Measurements from ENCODE around the gene YEATS4.

The YEATS4 gene

DNA sequence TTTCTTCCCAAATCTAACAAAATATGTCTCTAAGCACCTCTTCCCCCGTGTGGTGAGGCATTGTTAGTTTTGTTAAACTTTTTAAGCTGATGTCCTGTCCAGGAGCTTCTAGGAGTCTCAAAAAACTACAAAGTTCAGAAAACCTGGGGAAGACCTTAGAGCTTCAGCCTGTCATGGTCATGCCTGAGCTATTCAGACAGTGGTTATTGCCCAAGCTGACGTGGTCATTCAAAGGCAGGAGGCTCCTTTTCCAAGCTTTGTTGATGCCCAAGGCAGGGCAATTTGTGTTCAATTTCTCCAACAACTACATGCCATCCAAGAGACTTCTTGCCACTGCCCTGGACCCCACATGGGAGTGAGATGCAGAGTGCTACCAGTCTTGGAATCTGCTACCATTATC lies 17.1 kb upstream of the YEATS4 start:
- no peak for DNase-seq (ENCODE audit: low read depth in 2 of 2)

DNA sequence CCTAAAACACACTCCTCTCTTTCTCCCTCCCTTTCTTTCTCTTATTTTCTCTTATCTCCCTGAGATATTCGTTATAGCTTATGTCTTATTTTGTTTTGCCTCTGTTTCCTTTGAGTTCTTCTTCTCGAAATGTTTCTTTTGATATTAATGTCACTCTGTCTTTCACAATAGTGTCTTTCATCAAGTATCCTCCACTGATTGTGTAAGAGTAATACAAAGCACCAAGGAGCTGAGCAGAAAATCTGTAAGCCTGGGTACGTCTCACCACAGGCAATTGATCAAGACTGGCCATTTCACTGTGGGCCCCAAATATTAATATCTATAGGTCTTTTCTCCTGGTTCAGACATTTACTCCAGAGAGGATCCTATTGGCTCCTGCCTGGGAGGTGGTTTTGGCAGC lies 16.2 kb upstream of the YEATS4 start:
- no peak for DNase-seq (ENCODE audit: low read depth in 2 of 2)

DNA sequence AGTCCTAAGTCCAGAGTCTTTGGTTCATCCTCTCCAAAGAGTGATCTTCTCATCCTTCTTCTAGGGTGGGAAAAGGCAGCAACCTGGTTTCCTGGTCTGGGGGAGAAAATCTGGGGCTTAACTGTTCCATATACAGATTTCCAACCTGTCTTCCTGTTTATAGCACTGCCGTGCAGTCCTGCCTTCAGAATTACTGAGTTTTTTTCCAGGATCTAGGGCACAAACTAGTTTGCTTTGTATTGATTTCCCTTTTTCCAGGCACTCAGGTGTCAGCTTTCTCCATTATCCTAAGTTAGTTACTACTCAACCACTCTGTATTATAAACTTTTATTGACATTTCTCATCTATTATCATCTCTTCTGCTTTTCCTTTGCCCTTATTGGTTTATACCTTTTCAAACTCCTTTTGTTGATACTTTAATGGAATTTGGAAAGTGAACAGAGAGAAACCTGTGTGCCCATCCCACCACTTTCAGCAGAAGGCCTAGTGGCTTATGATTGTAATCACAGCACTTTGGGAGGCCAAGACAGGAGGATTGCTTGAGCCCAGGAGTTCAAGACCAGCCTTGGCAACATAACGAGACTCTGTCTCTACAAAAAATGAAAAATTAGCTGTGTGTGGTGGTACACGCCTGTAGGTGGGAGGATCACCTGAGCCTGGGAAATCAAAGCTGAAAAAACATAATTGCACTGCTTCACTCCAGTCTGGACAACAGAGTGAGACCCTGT lies 15.5 kb upstream of the YEATS4 start:
- no peak for DNase-seq (ENCODE audit: low read depth in 2 of 2)

DNA sequence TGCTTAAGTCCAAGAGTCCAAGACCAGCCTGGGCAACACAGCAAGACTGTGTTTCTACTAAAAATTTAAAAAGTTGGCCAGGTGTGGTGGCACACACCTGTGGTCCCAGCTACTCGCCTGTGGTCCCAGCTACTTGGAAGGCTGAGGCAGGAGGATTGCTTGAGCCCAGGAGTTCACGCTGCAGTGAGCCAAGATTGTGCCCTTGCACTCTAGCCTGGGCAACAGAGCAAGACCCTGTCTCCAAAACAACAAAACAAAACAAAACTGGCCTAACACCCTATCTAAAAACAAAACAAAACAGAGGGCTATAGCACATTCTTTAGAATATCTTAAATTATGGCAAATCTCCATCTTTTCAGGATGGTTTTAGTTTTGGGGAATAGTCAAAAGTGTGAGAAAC lies 14.5 kb upstream of the YEATS4 start:
- DNase-seq (ENCODE audit: low read depth in 2 of 2): no peak

DNA sequence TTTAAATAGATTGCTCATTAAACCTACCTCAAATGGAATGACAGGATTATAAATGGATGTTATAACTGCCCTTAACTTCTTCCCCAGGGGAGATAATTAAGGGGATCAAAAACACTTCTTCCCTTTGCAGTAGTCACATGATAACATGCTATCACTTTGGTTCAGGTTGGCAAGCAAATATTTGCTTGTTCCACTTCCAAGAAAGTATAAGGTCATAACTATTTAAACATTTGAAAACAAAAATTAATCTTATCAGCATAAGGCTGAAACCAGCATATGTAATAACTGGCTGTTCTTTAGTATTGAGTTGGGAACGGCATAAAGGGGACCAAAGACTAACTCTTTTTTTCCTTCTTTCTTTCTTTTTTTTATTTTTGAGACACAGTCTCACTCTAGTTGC lies 13.8 kb upstream of the YEATS4 start:
- no peak for DNase-seq (ENCODE audit: low read depth in 2 of 2)

DNA sequence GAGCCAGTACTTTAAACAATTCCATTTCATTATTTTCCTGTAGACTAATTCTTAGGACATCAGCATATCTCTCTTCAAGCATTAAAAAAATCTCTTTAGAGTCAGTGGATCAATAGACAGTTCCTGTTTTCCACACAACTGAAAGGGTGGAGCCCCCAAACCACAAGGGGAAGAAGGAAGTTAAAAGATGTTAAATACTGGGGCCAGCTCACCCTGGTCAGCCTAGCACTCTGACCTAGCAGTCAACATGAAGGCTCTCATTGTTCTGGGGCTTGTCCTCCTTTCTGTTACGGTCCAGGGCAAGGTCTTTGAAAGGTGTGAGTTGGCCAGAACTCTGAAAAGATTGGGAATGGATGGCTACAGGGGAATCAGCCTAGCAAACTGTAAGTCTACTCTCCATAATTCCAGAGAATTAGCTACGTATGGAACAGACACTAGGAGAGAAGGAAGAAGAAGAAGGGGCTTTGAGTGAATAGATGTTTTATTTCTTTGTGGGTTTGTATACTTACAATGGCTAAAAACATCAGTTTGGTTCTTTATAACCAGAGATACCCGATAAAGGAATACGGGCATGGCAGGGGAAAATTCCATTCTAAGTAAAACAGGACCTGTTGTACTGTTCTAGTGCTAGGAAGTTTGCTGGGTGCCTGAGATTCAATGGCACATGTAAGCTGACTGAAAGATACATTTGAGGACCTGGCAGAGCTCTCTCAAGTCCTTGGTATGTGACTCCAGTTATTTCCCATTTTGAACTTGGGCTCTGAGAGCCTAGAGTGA lies 11.2 kb upstream of the YEATS4 start, which contains the start of gene LYZ:
LYZ (plus strand) TSS at position 220 of the 777 bp plus-strand sequence; CDS start at position 248, 28 bp downstream.
- DNase-seq (ENCODE audit: low read depth in 2 of 2): no peak

DNA sequence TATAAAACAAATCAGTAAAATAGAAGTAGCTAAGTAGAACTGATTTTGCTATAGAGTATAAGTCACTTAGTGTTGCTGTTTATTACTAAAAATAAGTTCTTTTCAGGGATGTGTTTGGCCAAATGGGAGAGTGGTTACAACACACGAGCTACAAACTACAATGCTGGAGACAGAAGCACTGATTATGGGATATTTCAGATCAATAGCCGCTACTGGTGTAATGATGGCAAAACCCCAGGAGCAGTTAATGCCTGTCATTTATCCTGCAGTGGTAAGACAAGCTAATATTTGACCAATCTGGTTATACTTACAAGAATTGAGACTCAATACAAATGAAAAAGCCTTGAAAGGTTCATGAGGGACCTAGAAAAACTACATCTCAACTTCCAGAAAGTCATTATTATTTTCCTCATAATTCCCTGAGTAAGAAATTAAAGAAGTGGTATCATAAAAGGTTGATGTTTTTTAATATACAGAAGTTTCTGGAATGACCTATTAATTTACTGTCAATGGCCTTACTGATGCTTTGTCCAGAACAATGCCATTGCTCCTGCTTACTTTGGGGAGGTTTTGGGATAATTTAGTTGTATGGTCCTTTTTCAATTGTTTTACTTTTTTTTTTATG lies 9.4 kb upstream of the YEATS4 start:
- DNase-seq (ENCODE audit: low read depth in 2 of 2): no peak

DNA sequence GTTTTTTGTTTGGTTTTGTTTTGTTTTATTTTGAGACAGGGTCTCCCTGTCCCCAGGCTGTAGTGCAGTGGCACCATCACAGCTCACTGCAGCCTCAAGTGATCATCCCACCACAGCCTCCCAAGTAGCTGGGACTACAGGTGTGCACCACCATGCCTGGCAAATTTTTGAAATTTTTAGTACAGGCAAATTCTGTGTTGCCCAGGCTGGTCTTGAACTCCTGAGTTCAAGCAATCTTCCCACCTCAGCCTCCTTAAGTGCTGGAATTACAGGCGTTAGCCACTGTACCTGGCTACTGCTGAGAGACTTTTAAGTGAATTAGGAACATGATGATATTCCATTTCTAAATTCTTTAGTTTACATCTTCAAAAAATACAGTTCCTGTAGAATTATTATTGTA lies 8.8 kb upstream of the YEATS4 start:
- no peak for DNase-seq (ENCODE audit: low read depth in 2 of 2)

DNA sequence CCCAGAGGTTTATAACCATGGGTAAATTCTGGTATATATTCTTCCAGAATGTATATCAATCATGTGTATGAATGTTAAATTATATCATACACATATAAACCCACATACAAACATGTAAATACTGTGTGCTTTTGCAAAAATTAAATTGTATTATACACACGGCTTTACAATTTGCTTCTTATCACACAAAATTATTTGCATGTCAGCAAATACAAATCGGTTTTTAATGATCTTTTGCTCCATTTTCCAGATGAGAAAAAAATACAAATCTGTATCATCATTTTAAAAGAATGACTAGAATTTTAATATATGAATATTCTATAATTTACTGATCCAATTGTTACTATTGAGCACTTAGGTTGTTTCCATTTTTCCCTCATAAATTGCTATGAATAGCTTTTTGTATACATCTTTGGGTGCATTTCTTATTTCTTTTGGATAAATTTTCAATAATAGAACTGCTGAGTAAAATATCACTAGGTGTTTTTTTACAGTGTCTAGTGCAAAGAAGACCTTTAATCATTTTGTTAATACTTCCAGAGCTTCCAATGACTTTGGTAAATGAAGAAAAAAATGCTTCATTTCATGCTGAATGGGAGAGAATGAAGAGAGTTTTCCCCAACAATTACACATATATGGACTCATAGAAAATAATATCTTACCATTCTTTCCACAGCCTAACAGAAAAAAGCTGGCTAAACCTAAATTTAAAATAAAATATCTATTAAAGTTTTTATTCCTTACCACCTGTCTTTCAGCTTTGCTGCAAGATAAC lies 7.9 kb upstream of the YEATS4 start:
- DNase-seq (ENCODE audit: low read depth in 2 of 2): no peak

DNA sequence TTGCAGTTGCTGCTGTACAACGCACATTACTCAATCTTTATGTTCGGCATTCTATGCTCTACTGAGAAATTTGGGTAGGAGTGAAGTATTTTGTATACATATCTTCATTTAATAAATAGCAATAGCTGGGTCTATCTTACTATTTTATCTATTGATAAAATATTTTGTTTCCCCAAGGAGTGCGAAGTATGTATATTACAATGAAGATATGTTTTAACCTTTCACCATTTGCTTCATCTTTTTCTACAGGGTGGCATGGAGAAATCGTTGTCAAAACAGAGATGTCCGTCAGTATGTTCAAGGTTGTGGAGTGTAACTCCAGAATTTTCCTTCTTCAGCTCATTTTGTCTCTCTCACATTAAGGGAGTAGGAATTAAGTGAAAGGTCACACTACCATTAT lies 6.6 kb upstream of the YEATS4 start:
- DNase-seq (ENCODE audit: low read depth in 2 of 2): no peak

DNA sequence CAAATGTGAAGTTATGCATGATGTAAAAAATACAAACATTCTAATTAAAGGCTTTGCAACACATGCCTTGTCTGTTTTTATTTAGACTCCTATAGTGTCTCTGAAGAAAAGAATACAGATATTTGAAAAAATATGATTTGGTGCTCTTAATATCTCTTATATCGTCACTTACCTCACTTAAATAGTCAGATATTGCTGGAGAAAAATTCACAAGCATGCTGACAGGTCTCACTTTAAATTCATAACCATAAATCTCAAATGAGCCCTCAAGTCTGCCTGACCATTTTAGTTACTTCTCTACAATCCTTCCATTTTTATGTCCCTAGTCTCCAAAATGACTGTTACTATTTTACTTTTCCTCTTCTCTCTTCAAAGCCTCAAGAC lies 5.4 kb upstream of the YEATS4 start:
- DNase-seq (ENCODE audit: low read depth in 2 of 2): no peak

DNA sequence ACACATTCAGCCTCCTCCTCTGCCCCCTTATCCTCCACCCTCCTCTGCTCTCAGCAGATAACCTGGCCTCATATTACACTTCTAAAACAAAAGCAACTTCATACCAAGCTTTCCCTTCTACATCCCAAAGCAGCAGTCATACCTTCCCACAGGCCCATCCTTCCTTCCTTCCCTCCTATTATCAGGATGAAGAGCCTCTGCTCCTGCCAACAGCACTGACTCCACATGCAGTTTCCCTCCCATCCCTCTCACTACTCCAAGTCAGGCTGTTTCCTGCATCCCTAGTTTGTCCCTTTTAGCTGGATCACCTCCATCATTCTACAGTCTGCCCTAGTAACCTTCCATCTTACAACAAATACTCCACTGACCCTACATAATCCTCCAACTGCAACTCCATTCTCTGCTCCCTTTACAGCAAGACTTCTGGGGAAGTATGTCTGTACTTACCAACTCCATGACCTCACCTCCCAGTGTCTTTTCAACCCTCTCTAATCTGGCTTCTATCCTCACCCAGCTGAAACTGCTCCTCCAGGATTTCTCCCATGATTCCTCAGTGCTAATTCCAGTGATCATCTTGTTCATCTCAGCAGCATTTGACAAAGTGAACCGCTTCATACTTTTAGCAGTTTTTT lies 4.9 kb upstream of the YEATS4 start:
- no peak for DNase-seq (ENCODE audit: low read depth in 2 of 2)

DNA sequence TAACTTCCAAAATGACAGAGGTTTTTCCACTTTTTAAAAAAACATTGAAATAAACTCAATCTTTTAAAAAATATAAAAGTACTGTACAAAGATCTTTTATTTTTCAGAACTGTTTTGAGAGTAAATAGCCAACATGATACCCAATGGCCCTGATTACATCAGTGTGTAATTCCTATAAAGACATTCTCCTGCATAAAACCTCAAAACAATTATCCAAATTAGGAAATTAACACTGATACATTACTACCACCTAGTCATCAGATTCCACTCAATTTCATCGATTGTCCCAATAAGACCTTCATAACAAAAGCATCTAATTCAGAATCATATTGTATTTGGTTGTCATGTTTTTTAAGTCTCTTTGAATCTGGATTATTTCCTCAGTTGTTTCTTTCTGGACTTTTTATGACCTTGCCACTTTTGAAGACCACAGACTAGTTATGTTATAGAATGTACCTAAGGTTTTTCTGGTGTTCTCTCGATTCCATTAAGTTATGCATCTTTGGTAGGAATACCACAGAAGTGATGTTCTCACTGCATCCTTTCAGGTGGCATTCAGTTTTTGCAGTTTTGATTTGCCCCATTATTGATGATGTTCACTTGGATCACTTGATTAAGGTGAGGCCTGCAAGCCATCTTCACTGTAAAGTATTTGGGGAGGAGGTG lies 4.0 kb upstream of the YEATS4 start:
- DNase-seq (ENCODE audit: low read depth in 2 of 2): no peak

DNA sequence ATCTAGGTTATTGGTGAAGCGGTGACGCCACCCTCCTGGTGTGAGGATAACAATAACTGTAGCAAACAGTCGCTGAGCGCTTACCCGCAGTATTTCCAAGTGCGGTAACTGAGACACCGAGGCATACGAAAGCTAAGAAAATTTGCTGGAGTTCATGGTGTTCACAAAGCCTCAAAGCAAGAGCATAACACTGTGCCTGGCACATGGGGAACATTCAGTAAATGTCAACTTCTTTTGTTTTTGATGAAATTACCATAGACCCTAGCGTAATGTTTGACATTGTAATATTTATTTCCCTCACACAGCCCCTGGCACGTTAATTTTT lies 767 bp downstream of the YEATS4 start:
- no peak for DNase-seq (ENCODE audit: low read depth in 2 of 2)

DNA sequence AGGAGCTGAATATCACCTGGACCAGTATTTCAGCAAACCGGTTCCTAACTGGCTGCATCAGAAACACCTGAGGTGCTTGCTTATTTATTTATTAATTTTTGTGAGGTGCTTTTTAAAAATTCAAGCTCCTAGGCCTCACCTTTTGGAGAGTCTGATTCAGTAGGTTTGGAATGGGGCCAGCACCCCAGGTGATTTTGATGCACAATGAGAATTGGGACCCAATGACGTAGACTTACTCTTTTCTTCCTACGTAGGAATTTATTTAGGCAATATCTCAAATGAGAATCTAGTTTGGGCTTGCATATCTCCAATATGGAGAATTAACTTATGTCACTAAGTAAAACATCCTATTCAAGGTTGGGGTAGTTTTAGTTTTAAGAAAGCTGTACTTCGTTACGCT lies 7.3 kb downstream of the YEATS4 start:
- no peak for DNase-seq (ENCODE audit: low read depth in 2 of 2)

DNA sequence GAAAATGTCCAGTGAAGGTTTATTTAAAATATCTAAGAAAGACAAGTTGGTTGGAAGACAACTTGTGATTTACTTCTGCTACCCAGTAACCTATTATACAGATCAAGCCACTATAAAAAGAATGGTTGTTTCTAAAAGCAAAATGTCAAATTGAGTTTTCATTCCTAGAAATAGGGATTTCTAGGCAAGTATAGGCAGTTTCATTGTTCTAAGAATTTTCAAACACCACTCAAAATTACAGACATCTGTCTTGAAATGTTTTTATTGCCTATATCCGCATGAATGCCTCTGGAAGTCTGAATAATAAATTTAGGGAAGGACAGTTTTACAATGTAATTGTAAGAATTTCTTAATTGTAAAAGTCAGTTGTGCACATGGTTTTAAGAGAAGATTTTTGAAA lies 8.6 kb downstream of the YEATS4 start:
- DNase-seq (ENCODE audit: low read depth in 2 of 2): no peak

DNA sequence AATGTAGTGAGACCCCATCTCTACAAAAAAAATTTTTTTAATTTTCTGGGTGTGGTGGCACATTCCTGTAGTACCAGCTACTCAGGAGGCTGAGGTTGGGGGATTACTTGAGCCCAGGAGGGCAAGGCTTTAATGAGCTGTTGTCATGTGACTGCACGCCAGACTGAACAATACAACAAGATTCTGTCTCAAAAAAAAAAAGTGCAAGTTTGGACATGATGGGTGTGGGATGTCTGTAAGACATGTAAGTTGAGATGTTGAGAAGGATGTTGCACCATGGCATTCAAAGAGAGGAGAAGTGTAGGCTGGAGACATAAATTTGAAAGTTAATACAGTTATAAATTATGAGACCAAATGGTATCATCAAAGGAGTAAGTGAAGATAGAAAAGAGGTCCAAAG lies 23.5 kb downstream of the YEATS4 start:
- no peak for DNase-seq (ENCODE audit: low read depth in 2 of 2)

DNA sequence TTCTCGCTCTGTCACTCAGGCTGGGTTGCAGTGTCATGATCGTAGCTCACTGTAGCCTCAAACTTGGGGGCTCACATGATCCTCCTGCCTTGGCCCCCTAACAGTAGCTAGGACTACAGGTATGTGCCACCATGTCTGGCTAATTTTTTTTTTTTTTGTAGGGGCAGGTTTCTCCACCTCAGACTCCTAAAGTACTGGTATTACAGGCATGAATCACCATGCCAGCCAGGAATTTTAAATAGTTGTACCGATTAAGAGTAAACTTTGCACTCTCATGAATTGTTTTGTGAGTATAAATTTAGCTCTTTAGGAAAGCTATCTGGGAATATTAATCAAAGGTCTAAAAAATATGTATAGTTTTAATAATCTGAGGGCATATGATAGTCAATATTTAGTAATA lies 25.5 kb downstream of the YEATS4 start:
- no peak for DNase-seq (ENCODE audit: low read depth in 2 of 2)

DNA sequence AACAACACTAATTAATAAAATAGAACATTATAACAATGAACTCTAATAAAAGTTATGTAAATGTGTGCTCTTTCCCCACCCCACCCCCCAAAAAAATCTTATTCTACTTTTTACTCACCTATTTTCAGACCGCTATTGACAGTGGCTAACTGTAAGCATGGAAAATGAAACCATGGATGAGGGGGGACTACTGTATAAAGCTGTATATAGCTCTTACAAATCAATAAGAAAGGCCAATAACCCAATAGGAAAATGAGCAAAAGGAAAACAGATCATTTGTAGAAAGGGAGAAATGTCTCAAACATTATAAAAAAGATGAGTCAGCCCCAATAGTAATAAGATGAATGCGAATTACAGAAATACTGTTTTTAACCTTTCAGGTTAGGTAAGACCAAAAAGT lies 27.4 kb downstream of the YEATS4 start:
- DNase-seq (ENCODE audit: low read depth in 2 of 2): no peak

DNA sequence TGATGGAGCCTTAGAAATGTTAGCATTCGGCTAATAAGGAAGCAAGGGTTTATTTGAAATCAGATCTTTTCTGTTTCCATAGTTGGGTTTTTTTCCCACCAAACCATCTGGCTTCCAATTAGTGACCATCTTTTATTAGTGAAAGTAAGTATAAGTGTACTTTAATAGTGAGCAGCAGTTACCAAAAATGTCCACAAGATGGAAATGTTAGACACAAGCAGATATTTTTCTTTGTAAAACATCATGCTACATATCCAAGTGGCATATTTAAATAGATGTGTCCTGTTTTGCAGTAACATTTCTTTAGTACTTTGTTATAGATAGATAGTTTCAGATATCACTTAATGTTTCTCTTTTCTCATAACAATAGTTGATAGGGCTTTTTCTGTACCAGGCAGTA lies 28.8 kb downstream of the YEATS4 start:
- DNase-seq (ENCODE audit: low read depth in 2 of 2): peak in 1 of 2 experiments; percentile 40

DNA sequence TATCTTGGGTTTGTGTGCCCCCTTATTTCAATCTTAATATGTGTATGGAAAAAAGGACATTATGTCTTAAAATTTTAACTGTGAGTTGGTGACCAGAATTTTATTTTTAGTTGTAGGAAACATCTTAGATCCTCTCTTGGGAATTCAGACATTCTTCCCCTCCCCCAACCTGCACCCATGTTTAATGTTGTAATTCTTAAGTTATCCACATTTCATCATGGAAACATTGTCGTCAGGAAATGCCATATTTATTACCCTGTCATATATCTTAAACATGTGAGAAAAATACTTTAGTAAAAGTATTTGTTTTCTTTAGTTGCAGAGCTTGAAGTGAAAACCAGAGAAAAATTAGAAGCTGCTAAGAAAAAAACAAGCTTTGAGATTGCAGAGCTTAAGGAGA lies 30.3 kb downstream of the YEATS4 start:
- DNase-seq (ENCODE audit: low read depth in 2 of 2): peak in 1 of 2 experiments; percentile 30

Data from fibroblast of skin of left biceps (primary cell).